Retinal pigment epithelial cell (primary cell): ENCODE data around the gene VAT1L.

ENCODE experiments used
- DNase-seq: peaks from one replicate; pipeline ENCODE4 v3.0.0-alpha.2; 2010; ENCODE audit warnings: low read depth
- H3K4me3 ChIP-seq: 2 replicates; pipeline ENCODE4 v1.5.1; 2011; ENCODE audit warnings: mild to moderate bottlenecking, low read length, control low read depth, moderate library complexity
- TF ChIP-seq, protein P1 (sequence below): conservative IDR thresholded peaks from 2 replicates; pipeline ENCODE4 v1.5.1; 2011; ENCODE audit warnings: low read depth, low read length, control low read depth, inconsistent platforms

VAT1L gene

GRCh38 chr16:77995843-77996455 is 207.6 kb downstream of the VAT1L start:
- no peak overlapping the region for H3K4me3 ChIP-seq
- TF ChIP-seq, protein P1, sequence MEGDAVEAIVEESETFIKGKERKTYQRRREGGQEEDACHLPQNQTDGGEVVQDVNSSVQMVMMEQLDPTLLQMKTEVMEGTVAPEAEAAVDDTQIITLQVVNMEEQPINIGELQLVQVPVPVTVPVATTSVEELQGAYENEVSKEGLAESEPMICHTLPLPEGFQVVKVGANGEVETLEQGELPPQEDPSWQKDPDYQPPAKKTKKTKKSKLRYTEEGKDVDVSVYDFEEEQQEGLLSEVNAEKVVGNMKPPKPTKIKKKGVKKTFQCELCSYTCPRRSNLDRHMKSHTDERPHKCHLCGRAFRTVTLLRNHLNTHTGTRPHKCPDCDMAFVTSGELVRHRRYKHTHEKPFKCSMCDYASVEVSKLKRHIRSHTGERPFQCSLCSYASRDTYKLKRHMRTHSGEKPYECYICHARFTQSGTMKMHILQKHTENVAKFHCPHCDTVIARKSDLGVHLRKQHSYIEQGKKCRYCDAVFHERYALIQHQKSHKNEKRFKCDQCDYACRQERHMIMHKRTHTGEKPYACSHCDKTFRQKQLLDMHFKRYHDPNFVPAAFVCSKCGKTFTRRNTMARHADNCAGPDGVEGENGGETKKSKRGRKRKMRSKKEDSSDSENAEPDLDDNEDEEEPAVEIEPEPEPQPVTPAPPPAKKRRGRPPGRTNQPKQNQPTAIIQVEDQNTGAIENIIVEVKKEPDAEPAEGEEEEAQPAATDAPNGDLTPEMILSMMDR = no peak
- no peak for DNase-seq

DNA sequence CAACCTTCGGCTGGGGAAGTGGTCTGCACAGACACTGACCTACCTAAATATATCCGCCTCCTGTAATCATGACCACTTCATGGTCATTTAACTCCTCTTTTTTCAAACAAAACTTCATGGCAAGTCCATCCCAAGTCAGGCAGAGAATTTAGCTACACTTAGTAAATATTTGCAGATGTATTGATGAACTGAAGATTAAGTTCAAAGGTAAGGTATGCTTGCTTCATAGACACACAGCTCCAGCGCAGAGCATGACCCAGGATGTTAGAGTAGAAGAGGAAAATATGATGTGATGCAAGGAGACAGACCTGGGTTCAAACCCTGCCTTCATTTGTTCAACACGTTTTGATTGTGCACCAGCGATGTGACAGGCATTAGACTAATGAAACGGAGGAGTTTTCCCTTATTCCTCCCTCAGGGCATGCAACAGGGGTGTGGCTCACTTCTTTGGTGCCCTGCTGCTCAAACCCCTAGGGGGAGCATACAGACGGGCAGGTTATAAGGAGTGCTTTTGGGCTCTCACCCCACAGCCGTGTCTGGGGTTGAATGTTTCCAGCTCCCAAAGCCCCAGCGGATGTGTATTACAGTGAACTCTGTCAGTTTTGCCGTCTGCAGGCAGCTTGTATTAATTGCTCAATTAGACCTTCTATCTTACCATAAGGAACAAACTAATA is 210.1 kb downstream of the VAT1L start:
- TF ChIP-seq, protein P1 = no peak
- no peak overlapping the region for H3K4me3 ChIP-seq
- DNase-seq = no peak

- no peak for DNase-seq
- no peak overlapping the region for H3K4me3 ChIP-seq
- TF ChIP-seq, protein P1 = no peak
Measured at GRCh38 chr16:78001451-78002025, 213.2 kb downstream of the VAT1L start.

GRCh38 chr16:78002915-78003538 is 214.7 kb downstream of the VAT1L start:
- TF ChIP-seq, protein P1 = peak; percentile 93
- no peak overlapping the region for H3K4me3 ChIP-seq
- peak; percentile 66 for DNase-seq

DNA sequence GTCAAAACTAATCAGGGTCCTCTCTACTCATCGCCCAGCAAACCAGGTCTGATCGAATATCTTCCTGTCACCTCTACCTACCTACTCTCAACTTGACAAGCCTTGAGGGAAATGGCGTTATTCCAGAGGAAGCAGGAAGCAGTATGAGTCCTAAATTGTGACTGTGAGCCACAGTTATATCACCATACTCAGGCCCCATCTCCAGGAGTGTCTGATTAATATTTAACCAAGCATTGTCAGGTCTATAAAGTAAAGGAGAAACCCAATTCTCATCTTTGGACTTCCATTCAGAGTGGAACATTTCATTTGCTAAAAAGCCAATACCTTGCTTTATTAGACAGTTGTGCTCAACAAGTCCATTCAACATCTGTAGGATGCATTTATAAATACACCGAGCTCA is 216.2 kb downstream of the VAT1L start:
- no peak overlapping the region for H3K4me3 ChIP-seq
- no peak for DNase-seq
- TF ChIP-seq, protein P1 = no peak

DNA sequence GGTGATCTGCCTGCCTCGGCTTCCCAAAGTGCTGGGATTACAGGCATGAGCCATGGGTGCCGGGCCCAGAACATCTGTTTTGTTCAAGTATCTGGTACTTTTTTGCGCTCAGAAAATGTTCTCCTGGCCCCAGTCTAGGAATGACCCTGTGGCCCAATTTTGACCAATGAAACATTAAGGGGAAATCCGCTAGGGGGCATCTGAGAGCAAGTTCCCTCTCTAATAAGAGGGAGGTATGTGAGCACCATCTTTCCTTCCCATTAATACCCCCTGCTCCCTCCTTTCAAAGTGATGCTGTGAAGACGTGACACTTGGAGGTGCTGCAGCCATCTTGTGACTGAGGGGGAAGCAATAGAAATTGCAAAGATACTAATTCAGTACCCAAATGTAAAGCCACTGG is 217.5 kb downstream of the VAT1L start:
- H3K4me3 ChIP-seq = no peak overlapping the region
- no peak for DNase-seq
- TF ChIP-seq, protein P1 = peak; percentile 16

DNA sequence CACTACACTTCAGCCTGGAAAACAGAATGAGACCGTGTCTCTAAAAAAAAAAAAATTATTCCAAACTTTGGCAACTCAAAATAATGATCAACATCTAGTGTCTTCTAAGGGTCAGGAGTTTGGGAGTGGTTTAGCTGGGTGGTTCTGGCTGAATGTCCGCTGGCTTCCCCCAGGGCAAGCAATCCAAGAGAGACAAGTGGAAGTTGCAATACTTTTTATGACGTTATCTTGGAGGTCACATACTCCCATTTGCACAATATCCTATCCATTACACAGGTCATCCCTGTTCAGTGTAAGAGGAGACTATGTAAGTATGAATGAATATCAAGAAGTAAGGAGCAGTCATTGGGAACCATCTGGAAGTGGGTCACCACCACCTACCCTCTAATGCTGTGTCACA is 218.8 kb downstream of the VAT1L start:
- no peak for DNase-seq
- TF ChIP-seq, protein P1 = no peak
- H3K4me3 ChIP-seq = no peak overlapping the region
